AG04450 (cell line): ENCODE measurements around the gene TOB2. TPM values are rescaled to one million over a fixed set of nuclear protein-coding genes. Genes with fewer than 3 reads are reported as not detected.
A peak's percentile ranks its signal among the peaks of the same experiment; 100 is the strongest.

Experiments used
- CTCF ChIA-PET: fragments of 300-600, 350-600 bp; formaldehyde crosslinking; extraction: SDS; loops from one replicate; lab custom pipeline; 2022; ENCODE audit warnings: antibody characterized with exemption, inconsistent platforms; lab: Charles Lee
- POLR2A ChIA-PET: fragments of 350-600 bp; formaldehyde crosslinking; extraction: SDS; loops from one replicate; lab custom pipeline; 2021; ENCODE audit warnings: antibody characterized with exemption, inconsistent platforms; lab: Yijun Ruan, JAX
- DNase-seq: peaks from one replicate; pipeline ENCODE4 v3.0.0-alpha.2; 2011; ENCODE audit warnings: low read depth, low spot score
- H3K27ac ChIP-seq: one replicate; pipeline ENCODE4 v1.5.1; 2012; ENCODE audit warnings: low read depth, low read length, control low read depth
- H3K27me3 ChIP-seq: one replicate; pipeline ENCODE4 v1.6.0; 2012; ENCODE audit warnings: low read length; ENCODE audit not compliant: control insufficient read depth, insufficient read depth
- H3K4me3 ChIP-seq: 2 replicates; pipeline ENCODE4 v1.5.1; 2011; ENCODE audit warnings: mild to moderate bottlenecking, low read depth, low read length, control low read depth
- H3K9me3 ChIP-seq: 2 replicates; pipeline ENCODE4 v1.5.1; 2012; ENCODE audit warnings: low read length; ENCODE audit not compliant: control insufficient read depth, insufficient read depth
- CTCF ChIP-seq: IDR thresholded peaks from 2 replicates; pipeline ENCODE4 v1.5.1; 2011; ENCODE audit warnings: low read depth, low read length, control low read depth, inconsistent platforms
- polyA plus RNA-seq: library from polyadenylated mRNA; depleted of rRNA; stranded (reverse); fragments of >200 nt; gene quantifications from 2 replicates; pipeline ENCODE4 v1.2.3, GENCODE V29; 2011

Gene TOB2
- polyA plus RNA-seq, 1 experiment, result 25.9 TPM

- H3K27me3 ChIP-seq, result no peaks in the 10 kb centered on the region
These were observed 34.7 kb upstream of the TOB2 start for GRCh38 chr22:41481131-41481830.

GRCh38 chr22:41480397-41480735 is 33.8 kb upstream of the TOB2 start:
- Histone ChIP-seq H3K4me3 (peak overlapping the region; percentile 23), H3K27me3 (no peaks in the 10 kb centered on the region), H3K27ac (peak overlapping the region; percentile 94), H3K9me3 (no peaks in the 10 kb centered on the region)
- CTCF ChIA-PET, result interaction anchor here (1.1 to 4.6 kb wide), 4 partner anchors 10 to 117 kb away, joined by 3 to 40 read pairs (median 8); no protein-coding TSS in a partner anchor
- TF ChIP-seq CTCF, result no peak
- POLR2A ChIA-PET, result interaction anchor here (0.6 to 4.1 kb wide), 3 partner anchors 12 to 99 kb away, joined by 4 to 23 read pairs (median 4); partner anchors contain the start of genes ACO2 and PHF5A
- peak; percentile 66 for DNase-seq

More at GRCh38 chr22:41481131-41481830, 34.7 kb upstream of the TOB2 start:
- Histone ChIP-seq H3K4me3 (no peak overlapping the region), H3K9me3 (no peaks in the 10 kb centered on the region), H3K27ac (peak overlapping the region; percentile 31)
- CTCF ChIA-PET, result interaction anchor here (1.0 to 4.6 kb wide), 6 partner anchors 9 to 116 kb away, joined by 3 to 40 read pairs (median 5); no protein-coding TSS in a partner anchor
- no peak for TF ChIP-seq CTCF
- POLR2A ChIA-PET, result interaction anchor here (0.9 to 4.1 kb wide), 2 partner anchors 9 to 12 kb away, joined by 3 to 23 read pairs; partner anchors contain the start of genes ACO2 and PHF5A
- no peak for DNase-seq

GRCh38 chr22:41479671-41480396 is 33.2 kb upstream of the TOB2 start:
- Histone ChIP-seq H3K9me3 (no peaks in the 10 kb centered on the region), H3K27ac (peak overlapping the region; percentile 94), H3K4me3 (peak overlapping the region; percentile 23), H3K27me3 (no peaks in the 10 kb centered on the region)
- DNase-seq, result no peak
- ChIA-PET CTCF (interaction anchor here (0.6 to 4.6 kb wide), 7 partner anchors 11 to 76 kb away, joined by 3 to 40 read pairs (median 4); no protein-coding TSS in a partner anchor), POLR2A (interaction anchor here (0.9 to 4.1 kb wide), 3 partner anchors 11 to 99 kb away, joined by 3 to 23 read pairs (median 4); partner anchors contain the start of genes ACO2, PHF5A and TOB2)
- TF ChIP-seq CTCF, result peak; percentile 18; the same call in 1 of the 2 replicates

GRCh38 chr22:41478891-41479521 is 32.4 kb upstream of the TOB2 start:
- POLR2A ChIA-PET, result interaction anchor here (0.5 to 4.1 kb wide), 3 partner anchors 10 to 99 kb away, joined by 3 to 23 read pairs (median 3); partner anchors contain the start of genes ACO2, PHF5A and TOB2
- CTCF ChIA-PET, result interaction anchor here (0.7 to 4.6 kb wide), 4 partner anchors 15 to 75 kb away, joined by 3 to 40 read pairs (median 6); no protein-coding TSS in a partner anchor
- no peak for TF ChIP-seq CTCF
- no peak for DNase-seq
- no peak overlapping the region for H3K4me3 ChIP-seq
- H3K9me3 ChIP-seq, result no peaks in the 10 kb centered on the region
- H3K27me3 ChIP-seq, result no peaks in the 10 kb centered on the region
- H3K27ac ChIP-seq, result no peak overlapping the region
